MCF 10A (cell line): ENCODE results near the gene AIFM1. TPM values are rescaled to one million over a fixed set of nuclear protein-coding genes. Genes with fewer than 3 reads are reported as not detected.

ENCODE experiments used
- Bru-seq: library from RNA; stranded (reverse); fragments of 400-500 nt; gene quantifications from one replicate; lab custom pipeline; 2021; lab: Mats Ljungman, UMichigan
- BruChase-seq, 2 experiments: library from RNA; stranded (reverse); fragments of 400-500 nt; gene quantifications; one replicate each; lab custom pipeline; 2021; lab: Mats Ljungman, UMichigan
- BruUV-seq: library from RNA; stranded (reverse); fragments of 400-500 nt; replicated peaks from 2 replicates; lab custom pipeline; 2021; lab: Mats Ljungman, UMichigan
- CTCF ChIA-PET: fragments of 300-600 bp; sonication (Branson Sonifier 250); formaldehyde crosslinking; extraction: SDS; loops from one replicate; lab custom pipeline; 2021; ENCODE audit warnings: antibody characterized with exemption, inconsistent platforms; lab: Yijun Ruan, JAX
- POLR2A ChIA-PET: fragments of 300-600, 350-650 bp; sonication (Branson Sonifier 250); formaldehyde crosslinking; extraction: SDS; loops from one replicate; lab custom pipeline; 2020; ENCODE audit warnings: antibody characterized with exemption, inconsistent platforms; lab: Yijun Ruan, JAX
- DNase-seq: peaks from one replicate; pipeline ENCODE4 v3.0.0-alpha.2; 2018; ENCODE audit not compliant: unreplicated experiment
- H3K27ac Mint-ChIP-seq: one replicate; pipeline ENCODE4 v1.8.0; 2022; ENCODE audit warnings: mild to moderate bottlenecking, low read depth, mixed read lengths; ENCODE audit not compliant: unreplicated experiment
- H3K27me3 Mint-ChIP-seq: one replicate; pipeline ENCODE4 v1.8.0; 2022; ENCODE audit warnings: mixed read lengths; ENCODE audit not compliant: insufficient read depth, unreplicated experiment
- H3K36me3 Mint-ChIP-seq: one replicate; pipeline ENCODE4 v1.8.0; 2022; ENCODE audit warnings: mild to moderate bottlenecking, moderate library complexity, mixed read lengths; ENCODE audit not compliant: insufficient read depth, unreplicated experiment
- H3K4me1 Mint-ChIP-seq: one replicate; pipeline ENCODE4 v1.8.0; 2022; ENCODE audit warnings: mixed read lengths; ENCODE audit not compliant: insufficient read depth, unreplicated experiment
- H3K4me3 Mint-ChIP-seq: one replicate; pipeline ENCODE4 v1.8.0; 2022; ENCODE audit warnings: mild to moderate bottlenecking, moderate library complexity, mixed read lengths; ENCODE audit not compliant: unreplicated experiment
- H3K9me3 Mint-ChIP-seq: one replicate; pipeline ENCODE4 v1.8.0; 2022; ENCODE audit warnings: mixed read lengths; ENCODE audit not compliant: unreplicated experiment
- CTCF ChIP-seq: fragments of 200-600 bp; IDR thresholded peaks from one replicate; pipeline ENCODE4 v1.8.0; 2022; ENCODE audit warnings: antibody characterized with exemption, mild to moderate bottlenecking; ENCODE audit not compliant: unreplicated experiment
- intact Hi-C: fragments of 100-400 bp; cut with micrococcal nuclease; formaldehyde crosslinking; loops from 2 replicates; pipeline ENCODE4 v1.14.1; 2022
- long read RNA-seq: library from polyadenylated mRNA; stranded (forward); transcript quantifications from one replicate; pipeline ENCODE4 v2.0.0, GENCODE V29; 2022
- total RNA-seq: library from RNA; stranded (reverse); gene quantifications from 2 replicates; pipeline ENCODE4 v1.2.3, GENCODE V29; 2022

Gene AIFM1
- 43.2 and 45.3 TPM in 2 replicates for total RNA-seq
- percentile 62 among the genes with signal in this experiment for Bru-seq, nascent RNA
- BruChase-seq, experiment 1, labeled RNA remaining after a 6-hour chase: percentile 74 among the genes with signal in this experiment
- percentile 70 among the genes with signal in this experiment for BruChase-seq, experiment 2, labeled RNA remaining after a 2-hour chase
- long read RNA-seq, transcript AIFM1-201 (16 exons, 2,260 nt): major isoform, 139 of 157 reads
- long read RNA-seq, partial matches to known transcripts: 6 of 157 reads
- long read RNA-seq, other reads (novel, unspliced or antisense): 12 of 157 reads

- peak within 1 kb of the TSS; percentile 75 for H3K4me3 Mint-ChIP-seq
- no peaks in the 10 kb centered on the region for H3K9me3 Mint-ChIP-seq
- H3K36me3 Mint-ChIP-seq: peaks cover 14% of the 10 kb centered on the region
- H3K27ac Mint-ChIP-seq: peak within 1 kb of the TSS; percentile 49
- BruUV-seq: no TSS peak
- peaks cover 43% of the 10 kb centered on the region for H3K27me3 Mint-ChIP-seq
- H3K4me1 Mint-ChIP-seq: peaks cover 6% of the 10 kb centered on the region
- ChIA-PET CTCF (interaction anchor here (0.6 to 0.7 kb wide), 2 partner anchors 8 to 21 kb away, joined by 3 read pairs; no protein-coding TSS in a partner anchor), POLR2A (interaction anchor here (0.6 to 2.8 kb wide), 18 partner anchors 8 to 193 kb away, joined by 3 to 28 read pairs (median 5); partner anchors contain the start of gene ELF4)
- intact Hi-C loops: loop anchor here (1.0 kb wide), 2 partner anchors 26 to 41 kb away; no protein-coding TSS in a partner anchor
- DNase-seq: peak; percentile 92
- no peak for TF ChIP-seq CTCF
Measured at GRCh38 chrX:130165703-130166502, at the start of gene AIFM1. AIFM1 (minus strand) TSS chrX:130165841; CDS start chrX:130165656, 185 bp downstream.

- ChIA-PET POLR2A (no interaction called here), CTCF (no interaction called here)
- peaks cover 35% of the 10 kb centered on the region for H3K36me3 Mint-ChIP-seq
- no peaks in the 10 kb centered on the region for H3K4me1 Mint-ChIP-seq
- no peaks in the 10 kb centered on the region for H3K9me3 Mint-ChIP-seq
- H3K4me3 Mint-ChIP-seq: no peak overlapping the region
- TF ChIP-seq CTCF: no peak
- no peak overlapping the region for H3K27ac Mint-ChIP-seq
- intact Hi-C loops: no loop called here
- no peak for DNase-seq
- BruUV-seq: no TSS peak
- peaks cover 34% of the 10 kb centered on the region for H3K27me3 Mint-ChIP-seq
Measured at GRCh38 chrX:130213376-130213775, 47.7 kb upstream of the AIFM1 start.

GRCh38 chrX:130212371-130212770 is 46.7 kb upstream of the AIFM1 start:
- no peak for TF ChIP-seq CTCF
- H3K36me3 Mint-ChIP-seq: peaks cover 36% of the 10 kb centered on the region
- no TSS peak for BruUV-seq

More at GRCh38 chrX:130212371-130212770, 46.7 kb upstream of the AIFM1 start:
- no peak for DNase-seq
- no peaks in the 10 kb centered on the region for H3K4me1 Mint-ChIP-seq
- intact Hi-C loops: no loop called here
- CTCF ChIA-PET: no interaction called here
- H3K4me3 Mint-ChIP-seq: no peak overlapping the region
- POLR2A ChIA-PET: no interaction called here
- no peak overlapping the region for H3K27ac Mint-ChIP-seq
- peaks cover 34% of the 10 kb centered on the region for H3K27me3 Mint-ChIP-seq
- no peaks in the 10 kb centered on the region for H3K9me3 Mint-ChIP-seq
